ENCODE data around the gene DDR1.

DNA sequence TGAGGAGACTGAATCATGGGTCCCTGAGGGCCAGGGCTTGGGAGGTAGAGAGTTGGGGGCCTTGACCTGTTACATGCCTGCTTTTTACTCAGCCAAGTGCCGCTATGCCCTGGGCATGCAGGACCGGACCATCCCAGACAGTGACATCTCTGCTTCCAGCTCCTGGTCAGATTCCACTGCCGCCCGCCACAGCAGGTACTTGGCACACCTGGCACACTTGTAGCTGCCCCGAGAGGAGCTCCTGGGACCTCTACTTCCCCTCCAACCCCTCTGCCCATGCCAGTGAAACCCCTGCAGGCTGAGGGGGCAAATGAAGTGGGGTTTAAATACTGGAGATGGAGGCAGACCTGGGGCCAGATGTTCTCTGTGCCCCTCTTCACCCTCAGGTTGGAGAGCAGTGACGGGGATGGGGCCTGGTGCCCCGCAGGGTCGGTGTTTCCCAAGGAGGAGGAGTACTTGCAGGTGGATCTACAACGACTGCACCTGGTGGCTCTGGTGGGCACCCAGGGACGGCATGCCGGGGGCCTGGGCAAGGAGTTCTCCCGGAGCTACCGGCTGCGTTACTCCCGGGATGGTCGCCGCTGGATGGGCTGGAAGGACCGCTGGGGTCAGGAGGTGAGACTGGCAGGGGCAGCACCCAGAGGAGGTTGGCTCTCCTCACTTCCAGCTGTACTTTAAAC, 4.6 kb downstream of the DDR1 start:
- TF ChIP-seq EP300 (IDR thresholded peaks at IDR 0.05; ENCODE audit: borderline replicate concordance), result no peak
- TF ChIP-seq TEAD4 (IDR thresholded peaks at IDR 0.05), result no peak
- TF ChIP-seq, protein P1, sequence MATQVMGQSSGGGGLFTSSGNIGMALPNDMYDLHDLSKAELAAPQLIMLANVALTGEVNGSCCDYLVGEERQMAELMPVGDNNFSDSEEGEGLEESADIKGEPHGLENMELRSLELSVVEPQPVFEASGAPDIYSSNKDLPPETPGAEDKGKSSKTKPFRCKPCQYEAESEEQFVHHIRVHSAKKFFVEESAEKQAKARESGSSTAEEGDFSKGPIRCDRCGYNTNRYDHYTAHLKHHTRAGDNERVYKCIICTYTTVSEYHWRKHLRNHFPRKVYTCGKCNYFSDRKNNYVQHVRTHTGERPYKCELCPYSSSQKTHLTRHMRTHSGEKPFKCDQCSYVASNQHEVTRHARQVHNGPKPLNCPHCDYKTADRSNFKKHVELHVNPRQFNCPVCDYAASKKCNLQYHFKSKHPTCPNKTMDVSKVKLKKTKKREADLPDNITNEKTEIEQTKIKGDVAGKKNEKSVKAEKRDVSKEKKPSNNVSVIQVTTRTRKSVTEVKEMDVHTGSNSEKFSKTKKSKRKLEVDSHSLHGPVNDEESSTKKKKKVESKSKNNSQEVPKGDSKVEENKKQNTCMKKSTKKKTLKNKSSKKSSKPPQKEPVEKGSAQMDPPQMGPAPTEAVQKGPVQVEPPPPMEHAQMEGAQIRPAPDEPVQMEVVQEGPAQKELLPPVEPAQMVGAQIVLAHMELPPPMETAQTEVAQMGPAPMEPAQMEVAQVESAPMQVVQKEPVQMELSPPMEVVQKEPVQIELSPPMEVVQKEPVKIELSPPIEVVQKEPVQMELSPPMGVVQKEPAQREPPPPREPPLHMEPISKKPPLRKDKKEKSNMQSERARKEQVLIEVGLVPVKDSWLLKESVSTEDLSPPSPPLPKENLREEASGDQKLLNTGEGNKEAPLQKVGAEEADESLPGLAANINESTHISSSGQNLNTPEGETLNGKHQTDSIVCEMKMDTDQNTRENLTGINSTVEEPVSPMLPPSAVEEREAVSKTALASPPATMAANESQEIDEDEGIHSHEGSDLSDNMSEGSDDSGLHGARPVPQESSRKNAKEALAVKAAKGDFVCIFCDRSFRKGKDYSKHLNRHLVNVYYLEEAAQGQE (IDR thresholded peaks at IDR 0.05; ENCODE audit: low read depth), result no peak
- no peak for TF ChIP-seq EGR1 (IDR thresholded peaks at IDR 0.05)
- TF ChIP-seq RAD21 (IDR thresholded peaks at IDR 0.05; ENCODE audit: low read depth), result no peak
- no peak for TF ChIP-seq NFIC (IDR thresholded peaks at IDR 0.05)
- TF ChIP-seq TCF12 (IDR thresholded peaks at IDR 0.05; ENCODE audit: low read depth), result no peak
- no peak for TF ChIP-seq YY1 (IDR thresholded peaks at IDR 0.05; ENCODE audit: low read depth)
- TF ChIP-seq TAF1 (IDR thresholded peaks at IDR 0.05; ENCODE audit: low read depth), result no peak
- TF ChIP-seq, protein P2, sequence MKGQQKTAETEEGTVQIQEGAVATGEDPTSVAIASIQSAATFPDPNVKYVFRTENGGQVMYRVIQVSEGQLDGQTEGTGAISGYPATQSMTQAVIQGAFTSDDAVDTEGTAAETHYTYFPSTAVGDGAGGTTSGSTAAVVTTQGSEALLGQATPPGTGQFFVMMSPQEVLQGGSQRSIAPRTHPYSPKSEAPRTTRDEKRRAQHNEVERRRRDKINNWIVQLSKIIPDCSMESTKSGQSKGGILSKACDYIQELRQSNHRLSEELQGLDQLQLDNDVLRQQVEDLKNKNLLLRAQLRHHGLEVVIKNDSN (IDR thresholded peaks at IDR 0.05), result no peak
- TF ChIP-seq CREB1 (IDR thresholded peaks at IDR 0.05; ENCODE audit: low read depth), result no peak
- TF ChIP-seq FOXM1 (IDR thresholded peaks at IDR 0.05; ENCODE audit: borderline replicate concordance, low read depth), result no peak
- TF ChIP-seq, protein P3, sequence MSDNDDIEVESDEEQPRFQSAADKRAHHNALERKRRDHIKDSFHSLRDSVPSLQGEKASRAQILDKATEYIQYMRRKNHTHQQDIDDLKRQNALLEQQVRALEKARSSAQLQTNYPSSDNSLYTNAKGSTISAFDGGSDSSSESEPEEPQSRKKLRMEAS (IDR thresholded peaks at IDR 0.05), result no peak
- TF ChIP-seq ZBTB7A (IDR thresholded peaks at IDR 0.05; ENCODE audit: low read depth), result no peak
